ENCODE measurements around the gene PTCH1.

GRCh38 chr9:95565982-95566381 is 49.2 kb upstream of the PTCH1 start:
- TF ChIP-seq, protein P1, sequence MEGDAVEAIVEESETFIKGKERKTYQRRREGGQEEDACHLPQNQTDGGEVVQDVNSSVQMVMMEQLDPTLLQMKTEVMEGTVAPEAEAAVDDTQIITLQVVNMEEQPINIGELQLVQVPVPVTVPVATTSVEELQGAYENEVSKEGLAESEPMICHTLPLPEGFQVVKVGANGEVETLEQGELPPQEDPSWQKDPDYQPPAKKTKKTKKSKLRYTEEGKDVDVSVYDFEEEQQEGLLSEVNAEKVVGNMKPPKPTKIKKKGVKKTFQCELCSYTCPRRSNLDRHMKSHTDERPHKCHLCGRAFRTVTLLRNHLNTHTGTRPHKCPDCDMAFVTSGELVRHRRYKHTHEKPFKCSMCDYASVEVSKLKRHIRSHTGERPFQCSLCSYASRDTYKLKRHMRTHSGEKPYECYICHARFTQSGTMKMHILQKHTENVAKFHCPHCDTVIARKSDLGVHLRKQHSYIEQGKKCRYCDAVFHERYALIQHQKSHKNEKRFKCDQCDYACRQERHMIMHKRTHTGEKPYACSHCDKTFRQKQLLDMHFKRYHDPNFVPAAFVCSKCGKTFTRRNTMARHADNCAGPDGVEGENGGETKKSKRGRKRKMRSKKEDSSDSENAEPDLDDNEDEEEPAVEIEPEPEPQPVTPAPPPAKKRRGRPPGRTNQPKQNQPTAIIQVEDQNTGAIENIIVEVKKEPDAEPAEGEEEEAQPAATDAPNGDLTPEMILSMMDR (IDR thresholded peaks at IDR 0.05; ENCODE audit: insufficient read depth, low read length), result no peak
- TF ChIP-seq, protein P2, sequence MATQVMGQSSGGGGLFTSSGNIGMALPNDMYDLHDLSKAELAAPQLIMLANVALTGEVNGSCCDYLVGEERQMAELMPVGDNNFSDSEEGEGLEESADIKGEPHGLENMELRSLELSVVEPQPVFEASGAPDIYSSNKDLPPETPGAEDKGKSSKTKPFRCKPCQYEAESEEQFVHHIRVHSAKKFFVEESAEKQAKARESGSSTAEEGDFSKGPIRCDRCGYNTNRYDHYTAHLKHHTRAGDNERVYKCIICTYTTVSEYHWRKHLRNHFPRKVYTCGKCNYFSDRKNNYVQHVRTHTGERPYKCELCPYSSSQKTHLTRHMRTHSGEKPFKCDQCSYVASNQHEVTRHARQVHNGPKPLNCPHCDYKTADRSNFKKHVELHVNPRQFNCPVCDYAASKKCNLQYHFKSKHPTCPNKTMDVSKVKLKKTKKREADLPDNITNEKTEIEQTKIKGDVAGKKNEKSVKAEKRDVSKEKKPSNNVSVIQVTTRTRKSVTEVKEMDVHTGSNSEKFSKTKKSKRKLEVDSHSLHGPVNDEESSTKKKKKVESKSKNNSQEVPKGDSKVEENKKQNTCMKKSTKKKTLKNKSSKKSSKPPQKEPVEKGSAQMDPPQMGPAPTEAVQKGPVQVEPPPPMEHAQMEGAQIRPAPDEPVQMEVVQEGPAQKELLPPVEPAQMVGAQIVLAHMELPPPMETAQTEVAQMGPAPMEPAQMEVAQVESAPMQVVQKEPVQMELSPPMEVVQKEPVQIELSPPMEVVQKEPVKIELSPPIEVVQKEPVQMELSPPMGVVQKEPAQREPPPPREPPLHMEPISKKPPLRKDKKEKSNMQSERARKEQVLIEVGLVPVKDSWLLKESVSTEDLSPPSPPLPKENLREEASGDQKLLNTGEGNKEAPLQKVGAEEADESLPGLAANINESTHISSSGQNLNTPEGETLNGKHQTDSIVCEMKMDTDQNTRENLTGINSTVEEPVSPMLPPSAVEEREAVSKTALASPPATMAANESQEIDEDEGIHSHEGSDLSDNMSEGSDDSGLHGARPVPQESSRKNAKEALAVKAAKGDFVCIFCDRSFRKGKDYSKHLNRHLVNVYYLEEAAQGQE (IDR thresholded peaks at IDR 0.05; ENCODE audit: insufficient replicate concordance, low read depth), result no peak
- TF ChIP-seq POLR2AphosphoS5 (IDR thresholded peaks at IDR 0.05; ENCODE audit: low read depth), result no peak
